H1 (cell line): ENCODE data around the gene ZNF747. TPM values are rescaled to one million over a fixed set of nuclear protein-coding genes. Genes with fewer than 3 reads are reported as not detected.
A peak's percentile ranks its signal among the peaks of the same experiment; 100 is the strongest.

Experiments
- CBX5 ChIP-seq: fragments of 300-800, 300-1000 bp; sonication (generic); IDR thresholded peaks from 2 replicates; pipeline ENCODE4 v1.7.1; 2016; ENCODE audit warnings: antibody characterized with exemption, low read length, low read depth
- CEBPB ChIP-seq: IDR thresholded peaks from 2 replicates; pipeline ENCODE4 v1.6.1; 2012; ENCODE audit warnings: low read depth, low read length
- CREB1 ChIP-seq: IDR thresholded peaks from 2 replicates; pipeline ENCODE4 v1.6.1; 2012; ENCODE audit warnings: inconsistent platforms
- CTBP2 ChIP-seq: IDR thresholded peaks from 2 replicates; pipeline ENCODE4 v1.7.0; 2011; ENCODE audit warnings: borderline replicate concordance, mild to moderate bottlenecking, moderate library complexity, mixed read lengths, low read length; ENCODE audit not compliant: insufficient read depth, insufficient read length
- GTF2F1 ChIP-seq: IDR thresholded peaks from 2 replicates; pipeline ENCODE4 v1.6.1; 2012; ENCODE audit warnings: low read depth, low read length, improper control_type of control experiment, borderline replicate concordance
- JUN ChIP-seq: IDR thresholded peaks from 2 replicates; pipeline ENCODE4 v1.6.1; 2011; ENCODE audit warnings: low read depth, mild to moderate bottlenecking, improper control_type of control experiment, low read length
- KDM1A ChIP-seq: fragments of 200-600, 300-600 bp; sonication (generic); IDR thresholded peaks from 2 replicates; pipeline ENCODE4 v1.7.1; 2016; ENCODE audit warnings: mild to moderate bottlenecking, low read length, borderline replicate concordance
- KDM5A ChIP-seq: fragments of 200-600 bp; IDR thresholded peaks from 2 replicates; pipeline ENCODE4 v1.7.1; 2012; ENCODE audit warnings: mild to moderate bottlenecking, low read length, inconsistent platforms, mixed read lengths
- MAFK ChIP-seq: IDR thresholded peaks from 2 replicates; pipeline ENCODE4 v1.6.1; 2012; ENCODE audit warnings: low read depth, mild to moderate bottlenecking, improper control_type of control experiment, low read length
- NRF1 ChIP-seq: IDR thresholded peaks from 2 replicates; pipeline ENCODE4 v1.6.1; 2011; ENCODE audit warnings: mild to moderate bottlenecking, low read depth, low read length, improper control_type of control experiment
- POLR2AphosphoS5 ChIP-seq: IDR thresholded peaks from 2 replicates; pipeline ENCODE4 v1.6.1; 2011; ENCODE audit warnings: low read depth, low read length
- RXRA ChIP-seq: IDR thresholded peaks from 2 replicates; pipeline ENCODE4 v1.6.1; 2011; ENCODE audit warnings: low read depth, mild to moderate bottlenecking, low read length, moderate library complexity; ENCODE audit not compliant: insufficient read depth
- SAP30 ChIP-seq: fragments of 300-600 bp; sonication (generic); IDR thresholded peaks from 2 replicates; pipeline ENCODE4 v1.7.1; 2012; ENCODE audit warnings: low read length, moderate library complexity, mild to moderate bottlenecking, inconsistent platforms; ENCODE audit not compliant: insufficient read depth, insufficient replicate concordance
- SIN3A ChIP-seq, 2 experiments: IDR thresholded peaks in 1 of 2; conservative IDR thresholded peaks in 1 of 2; 2 replicates each; pipeline ENCODE4 v1.6.1; 2011 to 2012; ENCODE audit warnings: low read length in 2 of 2, improper control_type of control experiment in 1 of 2, low read depth in 1 of 2, mild to moderate bottlenecking in 1 of 2
- SP4 ChIP-seq: IDR thresholded peaks from 2 replicates; pipeline ENCODE4 v1.6.1; 2012; ENCODE audit warnings: low read length, inconsistent platforms
- SRF ChIP-seq: IDR thresholded peaks from 2 replicates; pipeline ENCODE4 v1.6.1; 2011; ENCODE audit warnings: mild to moderate bottlenecking, low read depth, low read length, moderate library complexity
- SUZ12 ChIP-seq: fragments of 200-600 bp; sonication (generic); IDR thresholded peaks from 2 replicates; pipeline ENCODE4 v1.6.1; 2012; ENCODE audit warnings: mild to moderate bottlenecking, inconsistent platforms, low read length, moderate library complexity, mixed read lengths
- TAF1 ChIP-seq: IDR thresholded peaks from 2 replicates; pipeline ENCODE4 v1.6.1; 2011; ENCODE audit warnings: mild to moderate bottlenecking, low read depth, low read length
- TEAD4 ChIP-seq: IDR thresholded peaks from 2 replicates; pipeline ENCODE4 v1.6.1; 2012; ENCODE audit warnings: low read depth, low read length, inconsistent platforms, mixed read lengths
- YY1 ChIP-seq: IDR thresholded peaks from 2 replicates; pipeline ENCODE4 v1.6.1; 2011; ENCODE audit warnings: low read depth, mild to moderate bottlenecking, low read length
- ZNF274 ChIP-seq: IDR thresholded peaks from 2 replicates; pipeline ENCODE4 v1.7.0; 2012; ENCODE audit warnings: low read length, borderline replicate concordance; ENCODE audit errors: extremely low read depth
- polyA plus RNA-seq, 7 experiments: library from polyadenylated mRNA; depleted of rRNA in 3 of 7; stranded (reverse) in 5 of 7; unstranded in 2 of 7; fragments of >200 nt in 5 of 7; fragments of 200-250 nt in 2 of 7; gene quantifications; 1 replicate in 5 of 7; 2 replicates in 1 of 7; 4 replicates in 1 of 7; pipeline versions ENCODE4 v1.2.1 to v1.2.3, GENCODE V29; 2011 to 2013; ENCODE audit warnings: missing spikeins in 2 of 7, mixed read lengths in 2 of 7
- total RNA-seq: library from RNA; stranded (reverse); fragmentation: NEBNext Ultra II Directional; extraction: Animal tissue kit (Norgen Biotek cat#: 25700); gene quantifications from 2 replicates; pipeline ENCODE4 v1.2.1, GENCODE V29; 2021
- TF ChIP-seq, protein P1 (sequence below): IDR thresholded peaks from 2 replicates; pipeline ENCODE4 v1.6.1; 2012; ENCODE audit warnings: inconsistent platforms
- TF ChIP-seq, protein P2 (sequence below): IDR thresholded peaks from 2 replicates; pipeline ENCODE4 v1.6.1; 2012; ENCODE audit warnings: low read length, inconsistent platforms

The ZNF747 gene
- total and polyA plus RNA-seq, 2 of the 8 experiments (the other 6 are each of a cell fraction or from before 2014, with no cell fraction given) = 9.9 to 10.3 TPM

DNA sequence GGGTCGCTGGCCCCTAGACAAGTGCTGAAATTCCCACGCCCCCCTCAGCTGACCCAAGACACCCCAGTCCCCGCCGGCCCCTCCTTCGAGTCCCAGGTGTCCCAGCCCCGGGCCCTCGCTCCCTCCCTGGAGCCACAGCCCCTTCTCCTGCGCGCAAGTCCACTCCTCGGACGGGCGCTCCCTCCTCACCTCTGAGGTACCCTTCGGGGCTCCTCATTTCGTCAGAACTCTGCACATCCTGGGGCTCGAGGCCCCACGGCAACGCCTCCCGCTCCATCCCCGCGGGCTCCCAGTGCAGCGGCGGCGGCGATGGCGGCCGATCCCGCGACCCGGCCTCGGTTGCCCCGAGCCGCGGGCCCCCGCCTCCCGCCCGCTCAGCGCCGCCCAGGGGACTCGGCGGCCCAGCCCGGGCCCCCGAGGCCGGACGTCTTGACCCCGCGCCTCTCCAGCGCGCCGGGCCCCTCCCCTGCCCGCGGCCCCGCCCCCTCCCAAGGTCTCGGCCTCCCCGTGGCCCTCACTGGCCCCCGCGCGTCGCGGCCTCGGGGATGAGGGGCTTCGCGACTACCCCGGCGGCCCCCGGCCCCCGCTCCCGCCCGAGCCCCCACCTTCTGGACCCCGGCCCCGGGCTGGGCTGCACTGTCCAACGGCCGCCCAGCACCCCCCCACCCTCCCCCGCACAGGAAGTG is 8.4 kb downstream of the ZNF747 start, which contains the start of gene ZNF768 (continued):
- TF ChIP-seq, protein P1, sequence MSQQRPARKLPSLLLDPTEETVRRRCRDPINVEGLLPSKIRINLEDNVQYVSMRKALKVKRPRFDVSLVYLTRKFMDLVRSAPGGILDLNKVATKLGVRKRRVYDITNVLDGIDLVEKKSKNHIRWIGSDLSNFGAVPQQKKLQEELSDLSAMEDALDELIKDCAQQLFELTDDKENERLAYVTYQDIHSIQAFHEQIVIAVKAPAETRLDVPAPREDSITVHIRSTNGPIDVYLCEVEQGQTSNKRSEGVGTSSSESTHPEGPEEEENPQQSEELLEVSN = no peak
- TF ChIP-seq CREB1 (0 out of 2 replicates have a peak, but pooled peaks have one; percentile 12), YY1 (no peak; the same call in 1 of the 2 replicates), MAFK (no peak), JUN (no peak), CTBP2 (no peak), CEBPB (no peak), KDM1A (no peak), SRF (no peak), POLR2AphosphoS5 (0 out of 2 replicates have a peak, but pooled peaks have one; percentile 24), KDM5A (no peak), RXRA (no peak), SAP30 (no peak), CBX5 (no peak), GTF2F1 (no peak), SUZ12 (no peak), SIN3A (conservative IDR thresholded peaks at IDR 0.05 in 1 of 2, IDR thresholded peaks at IDR 0.05 in 1 of 2; ENCODE audit: low read depth in 1 of 2, low read length in 2 of 2) (peak; percentile 97 to 98), SP4 (no peak), NRF1 (no peak), ZNF274 (no peak), TEAD4 (0 out of 2 replicates have a peak, but pooled peaks have one; percentile 5), TAF1 (peak; percentile 56)
- TF ChIP-seq, protein P2, sequence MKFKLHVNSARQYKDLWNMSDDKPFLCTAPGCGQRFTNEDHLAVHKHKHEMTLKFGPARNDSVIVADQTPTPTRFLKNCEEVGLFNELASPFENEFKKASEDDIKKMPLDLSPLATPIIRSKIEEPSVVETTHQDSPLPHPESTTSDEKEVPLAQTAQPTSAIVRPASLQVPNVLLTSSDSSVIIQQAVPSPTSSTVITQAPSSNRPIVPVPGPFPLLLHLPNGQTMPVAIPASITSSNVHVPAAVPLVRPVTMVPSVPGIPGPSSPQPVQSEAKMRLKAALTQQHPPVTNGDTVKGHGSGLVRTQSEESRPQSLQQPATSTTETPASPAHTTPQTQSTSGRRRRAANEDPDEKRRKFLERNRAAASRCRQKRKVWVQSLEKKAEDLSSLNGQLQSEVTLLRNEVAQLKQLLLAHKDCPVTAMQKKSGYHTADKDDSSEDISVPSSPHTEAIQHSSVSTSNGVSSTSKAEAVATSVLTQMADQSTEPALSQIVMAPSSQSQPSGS = no peak
